SJSA1 (cell line): Measurements from ENCODE around the gene EGLN3. TPM values are rescaled to one million over a fixed set of nuclear protein-coding genes. Genes with fewer than 3 reads are reported as not detected.

Source experiments
- DNase-seq, 2 experiments: peaks; one replicate each; pipeline ENCODE4 v3.0.0-alpha.2; 2015 to 2020; ENCODE audit warnings: low spot score in 2 of 2, low read depth in 1 of 2
- H3K27ac ChIP-seq: fragments of 250-450 bp; sonication (Bioruptor Pico); 2 replicates; pipeline ENCODE4 v1.5.1; 2020; ENCODE audit warnings: mild to moderate bottlenecking, moderate library complexity
- H3K27me3 ChIP-seq: fragments of 250-450 bp; sonication (Bioruptor Pico); replicated peaks from 2 replicates; pipeline ENCODE4 v1.5.1; 2020; ENCODE audit warnings: mild to moderate bottlenecking, moderate library complexity
- H3K36me3 ChIP-seq: fragments of 250-450 bp; sonication (Bioruptor Pico); 2 replicates; pipeline ENCODE4 v1.5.1; 2020; ENCODE audit warnings: mild to moderate bottlenecking
- H3K4me1 ChIP-seq: fragments of 250-450 bp; sonication (Bioruptor Pico); replicated peaks from 2 replicates; pipeline ENCODE4 v1.6.1; 2021; ENCODE audit warnings: mild to moderate bottlenecking
- H3K4me3 ChIP-seq: fragments of 250-450 bp; sonication (Bioruptor Pico); 2 replicates; pipeline ENCODE4 v1.5.1; 2020; ENCODE audit warnings: mild to moderate bottlenecking
- H3K9me3 ChIP-seq: fragments of 250-450 bp; sonication (Bioruptor Pico); replicated peaks from 2 replicates; pipeline ENCODE4 v1.5.1; 2020; ENCODE audit warnings: mild to moderate bottlenecking
- total RNA-seq: library from RNA; depleted of rRNA; stranded (reverse); fragments of >200 nt; shearing (Covaris generic); gene quantifications from 2 replicates; pipeline ENCODE4 v1.2.3, GENCODE V29; 2014; rRNA removed

Gene EGLN3
- total RNA-seq, result 1.8 and 3.1 TPM in 2 replicates

DNA sequence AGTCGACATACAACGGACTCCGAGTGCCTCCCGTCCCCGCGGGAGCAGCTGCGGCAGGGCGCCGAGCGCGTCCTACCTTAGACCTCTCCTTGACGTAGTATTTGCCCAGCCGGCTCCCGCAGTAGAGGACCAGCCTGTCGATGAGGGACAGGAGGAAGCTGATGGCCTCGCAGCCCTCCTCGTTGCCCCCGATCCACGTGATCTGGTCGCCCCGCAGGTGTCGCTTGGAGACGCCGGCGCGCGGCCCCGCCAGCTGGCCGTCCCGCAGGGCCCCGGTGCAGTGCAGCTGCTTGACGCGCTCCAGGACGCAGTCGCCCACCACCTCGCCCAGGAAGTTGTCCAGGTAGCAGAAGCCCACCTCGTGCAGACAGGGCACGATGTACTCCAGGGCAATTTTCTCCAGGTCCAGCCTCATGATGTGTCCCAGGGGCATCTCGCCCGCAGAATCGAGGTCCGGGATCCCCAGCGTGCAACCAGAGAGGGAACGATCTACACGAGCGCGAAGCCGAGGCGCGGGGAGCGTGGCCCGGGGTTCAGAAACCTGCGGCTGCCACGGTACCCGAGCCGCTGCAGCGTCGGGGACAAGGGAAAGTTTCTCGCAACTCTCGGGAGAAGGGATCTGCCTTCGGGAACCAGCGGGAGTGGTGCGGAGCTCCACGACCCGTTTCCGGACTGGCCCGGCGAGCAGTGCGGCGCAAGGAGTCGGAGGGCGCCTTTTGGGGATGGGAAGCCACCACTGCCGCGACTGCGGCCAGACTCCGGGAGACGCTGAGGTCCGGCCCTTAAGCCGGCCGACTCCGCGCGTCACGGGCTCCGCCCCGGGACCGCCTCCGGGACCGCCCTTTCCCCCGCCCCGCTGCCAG lies at the start of gene EGLN3:
Gene EGLN3 (minus strand): TSS at position 755 of the 863 bp plus-strand sequence. CDS start 322 bp downstream, at position 433.
- Histone ChIP-seq H3K36me3 (no peaks in the 10 kb centered on the region), H3K27ac (no peak within 1 kb of the TSS), H3K27me3 (peaks cover 22% of the 10 kb centered on the region), H3K9me3 (no peaks in the 10 kb centered on the region; the same call in none of the 2 replicates), H3K4me1 (peaks cover 11% of the 10 kb centered on the region), H3K4me3 (peak within 1 kb of the TSS; percentile 42)
- peak; percentile 64 to 83 for DNase-seq

DNA sequence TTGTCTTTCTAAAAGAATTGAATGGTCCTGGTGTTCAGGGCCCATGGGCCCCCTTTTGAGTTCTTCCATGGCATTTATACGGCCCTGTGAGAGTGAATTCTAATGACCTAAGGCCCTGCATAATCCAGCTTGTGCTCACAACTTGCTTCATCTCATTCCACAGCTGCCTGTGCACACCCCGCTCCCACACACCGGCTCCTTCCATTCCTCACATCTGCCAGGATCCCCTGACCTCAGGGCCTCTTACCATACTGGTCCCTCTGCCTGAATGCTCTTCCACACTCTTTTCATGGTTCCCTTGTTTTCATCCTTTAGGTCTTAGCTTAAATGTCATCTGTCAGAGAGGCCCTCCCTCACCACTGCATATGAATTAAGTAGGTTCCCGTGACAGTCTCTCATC lies 49.5 kb upstream of the EGLN3 start:
- Histone ChIP-seq H3K4me3 (no peak overlapping the region), H3K36me3 (no peaks in the 10 kb centered on the region), H3K9me3 (no peaks in the 10 kb centered on the region), H3K27me3 (no peaks in the 10 kb centered on the region), H3K27ac (no peak overlapping the region), H3K4me1 (no peaks in the 10 kb centered on the region)
- DNase-seq, result no peak

DNA sequence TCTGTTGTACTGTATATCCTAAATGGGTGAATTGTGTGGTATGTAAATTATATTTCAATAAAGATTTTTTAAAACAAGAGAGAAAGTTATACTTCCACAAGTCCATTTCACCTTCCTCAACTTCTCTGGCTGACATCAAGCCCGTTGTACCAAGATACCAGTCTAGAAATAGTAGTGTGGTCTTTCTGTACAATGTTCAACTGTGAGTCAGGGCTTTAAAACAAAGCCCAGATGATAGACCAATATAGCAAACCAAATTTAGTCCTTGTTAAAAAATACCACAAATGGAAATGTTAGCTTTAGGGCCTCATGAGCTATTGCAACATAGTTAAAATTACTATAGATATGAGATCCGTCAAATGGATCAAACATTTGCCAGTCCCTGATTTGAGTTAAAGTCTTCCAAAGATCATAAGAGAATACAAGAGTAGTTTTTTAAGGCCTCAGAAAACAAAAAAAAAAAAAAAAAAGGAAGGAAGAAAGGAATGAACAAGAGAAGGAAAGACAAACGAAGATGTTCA lies 49.0 kb upstream of the EGLN3 start:
- no peak for DNase-seq
- Histone ChIP-seq H3K36me3 (no peaks in the 10 kb centered on the region), H3K4me3 (no peak overlapping the region), H3K9me3 (no peaks in the 10 kb centered on the region), H3K27me3 (no peaks in the 10 kb centered on the region), H3K4me1 (no peaks in the 10 kb centered on the region), H3K27ac (no peak overlapping the region)

DNA sequence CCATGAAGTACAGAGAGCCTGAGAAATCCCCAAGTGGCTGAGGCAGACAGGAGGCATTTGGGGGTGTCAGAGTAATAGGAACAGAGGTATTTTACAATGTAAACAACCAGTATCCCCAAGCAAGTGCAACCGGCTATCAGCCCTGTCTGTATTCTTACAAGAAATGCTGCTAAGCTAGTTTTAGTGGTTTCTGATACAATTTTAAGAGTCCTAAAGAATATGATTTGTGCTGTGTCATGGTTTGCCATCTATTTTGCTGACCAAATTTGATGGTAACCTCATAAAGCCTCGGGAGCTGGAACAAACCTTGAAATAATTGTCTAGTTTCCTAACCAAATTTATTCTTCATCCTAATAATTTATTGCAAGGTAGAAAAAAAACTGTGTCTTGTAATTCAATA lies 46.7 kb upstream of the EGLN3 start:
- no peaks in the 10 kb centered on the region for H3K36me3 ChIP-seq
- no peaks in the 10 kb centered on the region for H3K4me1 ChIP-seq
- H3K27ac ChIP-seq, result no peak overlapping the region
- H3K9me3 ChIP-seq, result no peaks in the 10 kb centered on the region
- no peaks in the 10 kb centered on the region for H3K27me3 ChIP-seq
- DNase-seq, result no peak
- H3K4me3 ChIP-seq, result no peak overlapping the region

DNA sequence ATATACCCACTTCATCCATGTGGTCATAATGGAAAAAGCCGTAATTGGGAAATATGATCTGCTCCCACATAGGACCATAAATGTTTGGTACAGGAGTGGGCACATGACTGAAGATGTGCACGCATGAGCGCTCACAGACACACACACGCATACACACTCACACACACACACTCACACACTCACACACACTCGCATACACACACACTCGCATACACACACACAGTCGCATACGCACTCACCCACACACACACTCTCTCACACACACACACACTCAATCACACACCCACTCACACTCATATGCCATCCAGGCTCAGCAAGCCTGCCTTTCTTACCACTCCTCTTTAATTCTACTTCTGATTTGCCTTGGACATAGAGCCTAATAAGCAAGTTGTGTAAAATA lies 45.6 kb upstream of the EGLN3 start:
- Histone ChIP-seq H3K27ac (no peak overlapping the region), H3K4me3 (no peak overlapping the region), H3K4me1 (no peaks in the 10 kb centered on the region), H3K9me3 (no peaks in the 10 kb centered on the region), H3K36me3 (no peaks in the 10 kb centered on the region), H3K27me3 (no peaks in the 10 kb centered on the region)
- DNase-seq, result no peak

DNA sequence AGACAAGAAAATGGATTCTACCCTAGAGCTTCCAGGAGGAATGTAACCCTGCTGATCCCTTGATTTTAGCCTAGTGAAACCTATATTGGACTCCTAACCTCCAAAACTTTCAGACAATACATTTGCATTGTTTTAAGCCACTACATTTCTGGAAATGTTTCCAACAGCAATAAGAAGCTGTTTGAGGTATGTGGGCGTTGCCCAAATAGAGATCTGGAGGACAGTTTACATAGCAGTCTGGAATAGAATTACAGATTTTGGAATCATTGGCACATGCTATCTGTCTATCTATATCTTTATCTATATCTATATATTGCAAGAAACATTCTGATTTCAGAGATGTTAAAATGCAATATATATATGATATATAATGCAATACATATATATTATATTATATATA lies 42.4 kb upstream of the EGLN3 start:
- peaks cover 14% of the 10 kb centered on the region for H3K4me1 ChIP-seq
- no peak for DNase-seq

DNA sequence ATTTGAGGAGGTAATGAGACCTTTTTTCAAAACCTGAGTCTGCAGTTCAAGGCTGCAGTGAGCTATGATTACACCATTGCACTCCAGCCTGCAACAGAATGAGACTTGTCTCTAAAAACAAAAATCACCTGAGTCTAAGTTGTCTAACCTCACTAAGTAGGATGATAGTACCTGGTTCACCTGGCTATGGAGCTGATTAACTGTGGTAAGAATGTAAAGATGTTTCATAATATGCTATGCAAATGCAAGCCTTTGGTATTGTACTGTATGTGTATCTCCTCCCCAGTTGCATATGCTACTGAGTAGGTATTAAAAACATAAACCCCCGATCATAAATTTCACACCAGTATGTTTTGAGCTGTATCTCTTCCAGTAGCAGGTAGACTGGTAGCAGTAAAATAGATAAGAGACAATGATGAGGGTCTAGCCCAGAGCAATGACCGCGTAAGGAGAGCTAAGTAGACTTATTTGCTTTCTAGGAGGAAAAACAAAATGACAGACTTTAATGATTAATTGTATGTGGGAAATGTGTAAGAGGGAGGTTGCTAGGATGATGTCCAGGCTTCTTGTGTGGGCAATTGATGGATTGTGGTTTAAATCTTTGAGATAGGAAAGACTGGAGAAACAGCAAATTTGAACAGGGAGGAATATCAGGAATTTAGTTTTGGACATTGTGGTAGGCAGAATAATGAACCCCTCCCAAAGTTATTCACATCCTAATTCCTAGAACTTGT lies 41.6 kb upstream of the EGLN3 start:
- peaks cover 14% of the 10 kb centered on the region for H3K4me1 ChIP-seq
- no peak for DNase-seq
- no peaks in the 10 kb centered on the region; the same call in 1 of the 2 replicates for H3K9me3 ChIP-seq
- H3K27me3 ChIP-seq, result no peaks in the 10 kb centered on the region
- H3K27ac ChIP-seq, result no peak overlapping the region
- H3K36me3 ChIP-seq, result no peaks in the 10 kb centered on the region; the same call in 1 of the 2 replicates
- H3K4me3 ChIP-seq, result no peak overlapping the region

More for the DNA sequence above, 42.4 kb upstream of the EGLN3 start:
- H3K9me3 ChIP-seq, result no peaks in the 10 kb centered on the region
- H3K27ac ChIP-seq, result no peak overlapping the region
- no peaks in the 10 kb centered on the region for H3K27me3 ChIP-seq
- no peaks in the 10 kb centered on the region; the same call in 1 of the 2 replicates for H3K36me3 ChIP-seq
- H3K4me3 ChIP-seq, result no peak overlapping the region

DNA sequence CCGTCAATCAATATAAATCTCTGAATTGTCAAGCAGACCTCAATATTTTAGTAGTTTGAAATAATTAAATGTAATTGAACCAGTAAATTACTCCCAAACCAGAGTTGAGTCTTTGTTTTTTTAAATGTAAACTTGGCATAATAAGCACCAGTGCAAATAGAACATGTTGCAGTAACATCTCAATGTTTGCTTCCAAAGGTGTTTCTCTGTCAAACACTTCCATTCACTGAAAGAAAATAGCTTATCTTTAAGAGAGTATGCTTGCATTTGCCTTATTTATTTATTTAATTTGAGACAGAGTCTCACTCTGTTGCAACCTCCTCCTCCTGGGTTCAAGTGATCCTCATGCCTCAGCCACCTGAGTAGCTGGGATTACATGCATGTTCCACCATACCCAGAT lies 39.9 kb upstream of the EGLN3 start:
- Histone ChIP-seq H3K27me3 (no peaks in the 10 kb centered on the region), H3K9me3 (no peaks in the 10 kb centered on the region; the same call in none of the 2 replicates)
- no peak for DNase-seq

DNA sequence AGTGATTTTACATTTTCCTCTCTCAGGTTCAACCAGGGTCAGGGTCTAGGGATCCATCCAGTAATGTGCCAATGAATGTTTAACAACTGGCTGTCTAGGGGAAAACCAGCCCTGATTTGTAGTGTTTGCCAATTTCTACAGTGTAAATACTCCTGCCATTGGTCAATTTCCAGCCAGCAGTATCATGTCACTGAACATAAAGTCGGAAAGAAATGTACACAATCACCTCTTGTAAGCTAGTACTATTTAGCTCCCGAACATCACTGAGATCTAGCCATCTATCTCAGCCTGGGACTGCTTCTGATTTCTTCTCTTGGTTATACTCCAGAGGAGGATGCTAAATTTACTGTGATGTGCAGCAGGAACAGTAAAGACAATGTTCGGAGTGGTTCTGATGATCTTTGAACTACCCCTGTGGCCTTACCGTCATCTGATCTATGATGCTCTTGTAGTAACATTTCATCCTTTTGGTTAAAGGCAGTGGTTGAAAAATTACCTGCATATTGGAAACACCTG lies 36.7 kb upstream of the EGLN3 start:
- Histone ChIP-seq H3K27ac (0 out of 2 replicates have a peak overlapping the region, but pooled peaks have one; percentile 12), H3K4me3 (no peak overlapping the region), H3K36me3 (no peaks in the 10 kb centered on the region; the same call in 1 of the 2 replicates), H3K9me3 (no peaks in the 10 kb centered on the region; the same call in none of the 2 replicates), H3K4me1 (peaks cover 25% of the 10 kb centered on the region), H3K27me3 (no peaks in the 10 kb centered on the region)
- DNase-seq, result no peak

More for the DNA sequence above, 39.9 kb upstream of the EGLN3 start:
- Histone ChIP-seq H3K4me1 (peaks cover 25% of the 10 kb centered on the region), H3K36me3 (no peaks in the 10 kb centered on the region; the same call in 1 of the 2 replicates), H3K27ac (0 out of 2 replicates have a peak overlapping the region, but pooled peaks have one; percentile 31), H3K4me3 (no peak overlapping the region)

DNA sequence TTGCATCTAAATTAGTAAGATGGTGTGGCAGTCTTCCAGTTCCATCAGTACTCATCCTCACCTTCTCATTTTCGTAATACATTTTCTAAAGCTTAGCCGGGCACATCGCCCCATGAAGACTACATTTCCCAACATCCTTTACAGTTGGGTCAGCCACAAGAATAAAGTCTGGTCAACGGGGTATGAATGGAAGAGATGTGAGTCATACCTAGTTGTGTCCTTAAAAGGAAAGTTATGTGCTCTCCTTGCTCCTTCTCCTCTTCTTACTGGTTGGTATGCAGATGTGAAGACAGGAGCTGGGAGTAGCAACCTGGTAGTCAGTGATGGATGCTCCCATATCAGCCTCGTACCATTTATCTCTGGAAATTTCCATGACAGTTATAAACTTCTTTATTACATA lies 35.9 kb upstream of the EGLN3 start:
- H3K27ac ChIP-seq, result no peak overlapping the region
- H3K4me3 ChIP-seq, result no peak overlapping the region
- no peaks in the 10 kb centered on the region for H3K27me3 ChIP-seq
- peaks cover 25% of the 10 kb centered on the region for H3K4me1 ChIP-seq
- no peaks in the 10 kb centered on the region; the same call in 1 of the 2 replicates for H3K36me3 ChIP-seq
- H3K9me3 ChIP-seq, result no peaks in the 10 kb centered on the region; the same call in none of the 2 replicates
- peak; percentile 51 to 55 for DNase-seq

DNA sequence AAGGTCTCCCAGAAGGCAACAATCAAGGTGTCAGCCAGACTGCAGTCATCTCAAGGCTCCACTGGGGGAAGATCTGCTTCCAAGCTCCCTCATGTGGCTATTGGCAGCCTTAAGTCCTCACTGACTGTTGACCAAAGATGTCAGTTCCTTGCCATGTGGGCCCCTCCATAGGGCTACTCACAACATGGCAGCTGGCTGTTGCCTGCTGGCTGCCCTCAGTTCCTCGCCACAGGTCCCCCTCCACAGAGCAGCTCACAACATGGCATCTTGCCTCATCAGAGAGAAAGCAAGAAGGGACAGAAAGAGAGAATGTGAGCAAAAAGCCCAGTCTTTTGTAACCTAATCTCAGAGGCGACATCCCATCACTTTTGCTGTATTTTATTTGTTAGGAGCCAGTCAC lies 34.4 kb upstream of the EGLN3 start:
- no peak overlapping the region for H3K27ac ChIP-seq

DNA sequence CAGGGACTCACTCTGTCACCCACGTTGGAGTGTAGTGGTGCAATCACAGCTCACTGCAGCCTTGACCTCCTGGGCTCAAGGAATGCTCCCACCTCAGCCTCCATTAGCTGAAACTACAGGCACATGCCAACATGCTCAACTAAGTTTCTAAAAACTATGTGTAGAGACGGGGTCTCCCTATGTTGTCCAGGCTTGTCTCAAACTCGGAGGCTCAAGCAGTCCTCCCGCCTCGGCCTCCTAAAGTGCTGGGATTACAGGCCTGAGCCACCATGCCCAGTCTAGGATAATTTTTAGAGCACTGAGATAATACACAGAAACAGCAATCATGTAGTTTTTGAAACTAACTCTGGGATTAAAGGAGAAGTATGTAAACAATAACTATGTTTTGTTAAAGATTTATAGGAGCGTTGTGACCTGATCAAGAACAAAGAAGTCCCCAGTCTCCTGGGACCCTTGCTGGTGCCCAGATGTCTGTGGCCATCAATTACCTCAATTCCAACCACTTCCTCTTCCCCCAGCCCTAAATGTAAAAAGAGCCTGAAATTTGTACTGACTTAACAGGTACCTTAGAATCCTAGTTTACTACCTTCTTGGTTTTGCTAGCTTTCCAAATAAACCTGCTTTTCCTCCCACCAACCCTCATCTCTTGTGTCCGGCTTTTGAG lies 28.9 kb upstream of the EGLN3 start:
- Histone ChIP-seq H3K4me1 (no peaks in the 10 kb centered on the region), H3K4me3 (no peak overlapping the region), H3K27ac (no peak overlapping the region), H3K9me3 (no peaks in the 10 kb centered on the region), H3K27me3 (no peaks in the 10 kb centered on the region), H3K36me3 (no peaks in the 10 kb centered on the region)
- DNase-seq, result no peak

More for the DNA sequence above, 34.4 kb upstream of the EGLN3 start:
- Histone ChIP-seq H3K4me1 (peaks cover 22% of the 10 kb centered on the region), H3K27me3 (no peaks in the 10 kb centered on the region), H3K36me3 (no peaks in the 10 kb centered on the region; the same call in 1 of the 2 replicates), H3K9me3 (no peaks in the 10 kb centered on the region; the same call in none of the 2 replicates), H3K4me3 (no peak overlapping the region)
- DNase-seq, result no peak
